Smooth muscle cell (in vitro differentiated cells): ENCODE data around the gene STOM. TPM values are rescaled to one million over a fixed set of nuclear protein-coding genes. Genes with fewer than 3 reads are reported as not detected.

Experiments used
- DNase-seq: peaks from one replicate; lab custom pipeline; 2025; ENCODE audit not compliant: unreplicated experiment; lab: John Stamatoyannopoulos, UW
- H2AFZ ChIP-seq: fragments of 200-600 bp; sonication (generic); 2 replicates; pipeline ENCODE4 v1.6.0; 2016; ENCODE audit warnings: antibody characterized with exemption, low read depth, mild to moderate bottlenecking
- H3F3A ChIP-seq: fragments of 200-600 bp; sonication (generic); 2 replicates; pipeline ENCODE4 v1.6.0; 2017; ENCODE audit warnings: antibody characterized with exemption, low read depth
- H3K27ac ChIP-seq: fragments of 200-600 bp; sonication (generic); 2 replicates; pipeline ENCODE4 v1.5.1; 2016; ENCODE audit warnings: low read depth, mild to moderate bottlenecking
- H3K27me3 ChIP-seq: fragments of 200-600 bp; sonication (generic); 2 replicates; pipeline ENCODE4 v1.6.1; 2016; ENCODE audit warnings: low read depth, mild to moderate bottlenecking
- H3K36me3 ChIP-seq: fragments of 200-600 bp; sonication (generic); 2 replicates; pipeline ENCODE4 v1.5.1; 2016; ENCODE audit warnings: low read depth
- H3K4me1 ChIP-seq: fragments of 200-600 bp; sonication (generic); 2 replicates; pipeline ENCODE4 v1.5.1; 2016; ENCODE audit warnings: low read depth
- H3K4me2 ChIP-seq: fragments of 200-600 bp; sonication (generic); 2 replicates; pipeline ENCODE4 v1.6.0; 2016; ENCODE audit warnings: mild to moderate bottlenecking
- H3K4me3 ChIP-seq: fragments of 200-600 bp; sonication (generic); 2 replicates; pipeline ENCODE4 v1.5.1; 2016; ENCODE audit warnings: mild to moderate bottlenecking
- H3K79me2 ChIP-seq: fragments of 200-600 bp; sonication (generic); 2 replicates; pipeline ENCODE4 v1.6.0; 2016; ENCODE audit warnings: low read depth, mild to moderate bottlenecking
- H3K9ac ChIP-seq: fragments of 200-600 bp; sonication (generic); 2 replicates; pipeline ENCODE4 v1.6.0; 2016; ENCODE audit warnings: low read depth
- H3K9me3 ChIP-seq: fragments of 200-600 bp; sonication (generic); replicated peaks from 2 replicates; pipeline ENCODE4 v1.5.1; 2016; ENCODE audit warnings: low read depth
- H4K20me1 ChIP-seq: fragments of 200-600 bp; sonication (generic); 2 replicates; pipeline ENCODE4 v1.6.0; 2016; ENCODE audit warnings: low read depth
- WGBS: methylation state at CpG from one replicate; pipeline ENCODE4 v1.1.7; 2016; ENCODE audit warnings: low lambda C conversion rate; 5-methylcytosine and 5-hydroxymethylcytosine counted together
- polyA plus RNA-seq: library from polyadenylated mRNA; unstranded; fragments of >200 nt; fragmentation: Nextera tagmentation; extraction: Ambion mirVana; gene quantifications from 2 replicates; pipeline ENCODE4 v1.2.1, GENCODE V29; 2016
- total RNA-seq: library from RNA; depleted of rRNA; stranded (reverse); fragments of >200 nt; gene quantifications from 2 replicates; pipeline ENCODE4 v1.2.3, GENCODE V29; 2014
- TF ChIP-seq, protein P1 (sequence below): fragments of 200-600 bp; sonication (generic); IDR thresholded peaks from 2 replicates; pipeline ENCODE4 v1.5.1; 2017; ENCODE audit warnings: borderline replicate concordance, mild to moderate bottlenecking, antibody characterized with exemption; ENCODE audit not compliant: insufficient read depth, poor library complexity, severe bottlenecking

The STOM gene
- total and polyA plus RNA-seq, 2 experiments from 2014 or later: 105 to 187 TPM

DNA sequence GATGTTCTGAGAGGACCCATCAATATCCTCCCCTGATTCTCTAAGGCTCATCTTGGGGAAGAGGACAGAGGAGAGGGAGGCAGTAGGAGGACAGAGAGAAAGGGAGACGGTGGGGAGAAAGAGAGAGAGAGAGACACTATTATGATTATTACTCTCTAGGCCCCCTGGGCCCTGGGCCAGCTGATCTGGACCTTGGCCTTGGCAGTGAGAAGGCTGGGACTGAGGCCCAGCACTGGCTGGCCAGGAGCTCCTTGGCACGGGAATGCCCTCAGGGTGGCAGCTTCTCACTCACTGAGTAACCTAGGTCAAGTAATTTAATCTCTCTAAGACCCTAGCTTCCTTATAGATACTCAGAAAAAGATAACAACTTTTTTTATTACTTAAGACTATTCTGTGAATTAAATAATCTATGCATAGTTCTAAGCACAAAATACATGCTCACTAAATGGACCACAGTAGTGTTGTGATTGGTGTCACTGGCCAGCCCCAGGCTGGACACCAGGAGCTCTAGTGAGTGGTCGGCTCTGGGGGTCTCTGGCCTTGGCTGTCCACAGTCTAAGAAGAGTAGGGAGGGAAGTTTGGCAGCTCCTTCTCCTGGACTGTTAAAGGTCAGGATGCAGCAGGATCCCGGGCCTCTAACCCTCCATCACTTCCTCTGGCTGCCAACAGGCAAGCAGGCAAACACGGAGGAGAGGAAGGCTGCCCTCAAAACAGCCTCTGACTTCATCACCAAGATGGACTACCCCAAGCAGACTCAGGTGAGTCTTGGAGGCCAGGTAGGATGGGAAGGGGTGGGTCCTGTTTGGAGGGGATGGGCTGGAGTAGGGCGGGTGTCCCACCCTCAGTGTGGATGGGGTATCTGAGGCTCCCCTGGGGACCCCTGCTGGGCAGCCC lies 52.1 kb downstream of the STOM start:
- Histone ChIP-seq H4K20me1 (peaks cover 16% of the 10 kb centered on the region), H3K9me3 (no peaks in the 10 kb centered on the region), H3K4me2 (no peak overlapping the region), H3K4me3 (no peak overlapping the region), H2AFZ (no peak overlapping the region), H3F3A (peaks cover 20% of the 10 kb centered on the region), H3K9ac (no peak overlapping the region), H3K4me1 (no peaks in the 10 kb centered on the region), H3K79me2 (no peaks in the 10 kb centered on the region), H3K27ac (peak overlapping the region; percentile 50), H3K27me3 (no peaks in the 10 kb centered on the region), H3K36me3 (peaks cover 4% of the 10 kb centered on the region)
- DNase-seq: no peak
- 94% methylated on average over 6 of the region's 6 CpGs for WGBS
- TF ChIP-seq, protein P1, sequence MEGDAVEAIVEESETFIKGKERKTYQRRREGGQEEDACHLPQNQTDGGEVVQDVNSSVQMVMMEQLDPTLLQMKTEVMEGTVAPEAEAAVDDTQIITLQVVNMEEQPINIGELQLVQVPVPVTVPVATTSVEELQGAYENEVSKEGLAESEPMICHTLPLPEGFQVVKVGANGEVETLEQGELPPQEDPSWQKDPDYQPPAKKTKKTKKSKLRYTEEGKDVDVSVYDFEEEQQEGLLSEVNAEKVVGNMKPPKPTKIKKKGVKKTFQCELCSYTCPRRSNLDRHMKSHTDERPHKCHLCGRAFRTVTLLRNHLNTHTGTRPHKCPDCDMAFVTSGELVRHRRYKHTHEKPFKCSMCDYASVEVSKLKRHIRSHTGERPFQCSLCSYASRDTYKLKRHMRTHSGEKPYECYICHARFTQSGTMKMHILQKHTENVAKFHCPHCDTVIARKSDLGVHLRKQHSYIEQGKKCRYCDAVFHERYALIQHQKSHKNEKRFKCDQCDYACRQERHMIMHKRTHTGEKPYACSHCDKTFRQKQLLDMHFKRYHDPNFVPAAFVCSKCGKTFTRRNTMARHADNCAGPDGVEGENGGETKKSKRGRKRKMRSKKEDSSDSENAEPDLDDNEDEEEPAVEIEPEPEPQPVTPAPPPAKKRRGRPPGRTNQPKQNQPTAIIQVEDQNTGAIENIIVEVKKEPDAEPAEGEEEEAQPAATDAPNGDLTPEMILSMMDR: no peak

DNA sequence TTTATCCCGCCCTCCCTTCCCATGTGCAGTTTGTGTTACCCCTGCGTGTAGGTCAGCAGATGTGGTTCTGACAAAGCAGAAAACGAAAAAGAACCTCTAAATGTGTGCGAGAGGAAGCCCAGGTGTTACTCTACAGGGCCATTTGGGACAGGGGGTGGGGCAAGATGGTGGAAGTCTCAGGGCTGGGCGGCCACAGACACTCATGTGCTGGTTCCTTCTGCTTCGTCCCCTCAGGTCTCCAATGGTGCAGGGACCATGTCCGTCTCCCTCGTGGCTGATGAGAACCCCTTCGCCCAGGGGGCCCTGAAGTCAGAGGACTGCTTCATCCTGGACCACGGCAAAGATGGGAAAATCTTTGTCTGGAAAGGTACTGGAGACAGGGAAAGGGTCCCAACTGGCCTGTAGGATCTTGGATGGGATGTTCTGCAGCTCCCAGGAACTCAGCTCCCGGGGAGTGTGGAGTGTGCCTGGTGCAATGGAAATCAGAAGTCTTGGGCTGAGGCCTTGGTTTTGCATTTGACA lies 53.1 kb downstream of the STOM start:
- Histone ChIP-seq H3K4me1 (no peaks in the 10 kb centered on the region), H3K27me3 (no peaks in the 10 kb centered on the region), H3K9ac (no peak overlapping the region), H3K27ac (peak overlapping the region; percentile 50), H3K4me2 (no peak overlapping the region), H3K36me3 (peaks cover 6% of the 10 kb centered on the region), H4K20me1 (peaks cover 17% of the 10 kb centered on the region), H2AFZ (no peak overlapping the region), H3K79me2 (no peaks in the 10 kb centered on the region), H3F3A (peaks cover 20% of the 10 kb centered on the region), H3K4me3 (no peak overlapping the region), H3K9me3 (no peaks in the 10 kb centered on the region)
- TF ChIP-seq, protein P1: no peak
- 95% methylated on average over 11 of the region's 11 CpGs for WGBS
- no peak for DNase-seq

DNA sequence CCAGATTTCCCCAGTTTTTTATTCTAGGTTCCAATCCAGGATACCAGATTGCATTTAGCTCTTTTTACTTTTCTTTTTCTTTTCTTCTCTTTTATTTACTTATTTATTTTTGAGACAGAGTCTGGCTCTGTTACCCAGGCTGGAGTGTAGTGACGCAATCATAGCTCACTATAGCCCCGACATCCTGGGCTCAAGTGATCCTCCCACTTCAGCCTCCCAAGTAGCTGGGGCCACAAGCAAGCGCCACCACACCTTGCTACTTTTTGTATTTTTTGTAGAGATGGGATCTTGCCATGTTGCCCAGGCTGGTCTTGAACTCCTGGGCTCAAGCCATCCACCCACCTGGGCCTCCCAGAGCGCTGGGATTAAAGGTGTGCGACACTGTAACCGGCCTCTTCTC lies 53.7 kb downstream of the STOM start:
- WGBS: 94% methylated on average over 6 of the region's 6 CpGs
- DNase-seq: no peak
- H3K9me3 ChIP-seq: no peaks in the 10 kb centered on the region
- H3K9ac ChIP-seq: no peak overlapping the region
- TF ChIP-seq, protein P1: no peak
- peak overlapping the region; percentile 50 for H3K27ac ChIP-seq
- no peak overlapping the region for H3K4me2 ChIP-seq
- peaks cover 12% of the 10 kb centered on the region for H3K36me3 ChIP-seq
- H3K27me3 ChIP-seq: no peaks in the 10 kb centered on the region
- no peaks in the 10 kb centered on the region for H3K4me1 ChIP-seq
- H3K4me3 ChIP-seq: no peak overlapping the region
- H3K79me2 ChIP-seq: no peaks in the 10 kb centered on the region
- peaks cover 20% of the 10 kb centered on the region for H3F3A ChIP-seq
- no peak overlapping the region for H2AFZ ChIP-seq
- peaks cover 22% of the 10 kb centered on the region for H4K20me1 ChIP-seq
